LNCaP clone FGC (cell line): Measurements from ENCODE around the gene MCM8.

Experiments
- DNase-seq: peaks from one replicate; pipeline ENCODE4 v3.0.0-alpha.2; 2011; ENCODE audit warnings: low read depth
- H3K4me3 ChIP-seq: 2 replicates; pipeline ENCODE4 v1.5.1; 2011; ENCODE audit warnings: mild to moderate bottlenecking, low read depth, low read length, control low read depth
- CTCF ChIP-seq: IDR thresholded peaks from 2 replicates; pipeline ENCODE4 v1.5.1; 2012; ENCODE audit warnings: mild to moderate bottlenecking; ENCODE audit not compliant: control insufficient read depth, insufficient read depth; ENCODE audit errors: extremely low read depth

The MCM8 gene

GRCh38 chr20:5938456-5939029 lies 11.9 kb upstream of the MCM8 start:
- DNase-seq: no peak
- no peak for TF ChIP-seq CTCF
- no peak overlapping the region for H3K4me3 ChIP-seq

- no peak for TF ChIP-seq CTCF
- no peak for DNase-seq
- no peak overlapping the region for H3K4me3 ChIP-seq
These were observed 4.5 kb upstream of the MCM8 start for GRCh38 chr20:5945963-5946362.

- no peak overlapping the region for H3K4me3 ChIP-seq
- TF ChIP-seq CTCF: no peak
- no peak for DNase-seq
These were observed 3.2 kb upstream of the MCM8 start for GRCh38 chr20:5947276-5947675.

GRCh38 chr20:5949943-5950270 lies 545 bp upstream of the MCM8 start:
- no peak for DNase-seq
- no peak for TF ChIP-seq CTCF
- peak overlapping the region; percentile 92 for H3K4me3 ChIP-seq

- no peak overlapping the region for H3K4me3 ChIP-seq
- TF ChIP-seq CTCF: no peak
- no peak for DNase-seq
These were observed 17.0 kb downstream of the MCM8 start for GRCh38 chr20:5967469-5967868.

- no peak overlapping the region for H3K4me3 ChIP-seq
- no peak for TF ChIP-seq CTCF
- no peak for DNase-seq
These were observed 18.0 kb downstream of the MCM8 start for GRCh38 chr20:5968462-5968861.

- no peak for DNase-seq
- no peak overlapping the region for H3K4me3 ChIP-seq
- no peak for TF ChIP-seq CTCF
These were observed 19.0 kb downstream of the MCM8 start for GRCh38 chr20:5969348-5969935.
